ENCODE data around the gene SPPL2B. TPM values are rescaled to one million over a fixed set of nuclear protein-coding genes. Genes with fewer than 3 reads are reported as not detected.

Gene SPPL2B
- total RNA-seq, 6 experiments from 2014 or later: 11.8 to 39.8 (median 26.5) TPM

DNA sequence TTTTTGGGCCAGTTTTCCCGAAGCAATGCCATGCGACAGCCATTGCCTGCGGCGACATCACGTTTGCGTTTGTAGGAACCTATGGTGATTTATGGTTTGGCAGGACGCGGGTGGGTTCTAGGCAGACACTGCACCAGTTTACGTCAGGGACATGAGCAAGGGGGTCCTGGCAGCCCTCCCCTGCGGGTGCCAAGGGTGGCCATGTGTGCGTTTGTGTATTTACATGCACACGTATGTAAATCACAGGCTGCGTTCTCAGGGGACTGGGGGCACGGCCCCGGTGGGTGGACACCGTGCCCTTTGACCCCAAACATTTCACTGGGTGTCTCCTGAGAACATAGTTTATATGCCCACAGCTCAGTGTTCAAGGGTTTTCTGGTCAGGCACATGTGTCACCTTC is 22.2 kb downstream of the SPPL2B start:
- no peak for DNase-seq
- Histone ChIP-seq H3K27me3 (no peaks in the 10 kb centered on the region), H3K36me3 (peaks cover 0 to 12% (median 0%) of the 10 kb centered on the region in 4 donors), H3K27ac (no peak overlapping the region), H3K4me1 (no peaks in the 10 kb centered on the region), H3K4me3 (no peak overlapping the region), H3K9me3 (no peaks in the 10 kb centered on the region)
- 92% methylated on average over 6 of the region's 16 CpGs for whole genome bisulfite sequencing (ENCODE audit: insufficient coverage, low coverage, low lambda C conversion rate, missing lambda C conversion rate)
- ATAC-seq: no peak
- intact Hi-C loops (cut with DNase I): no loop called here
- TF ChIP-seq CTCF (IDR thresholded peaks at IDR 0.05) (no peak), POLR2A (IDR thresholded peaks at IDR 0.05) (no peak)

DNA sequence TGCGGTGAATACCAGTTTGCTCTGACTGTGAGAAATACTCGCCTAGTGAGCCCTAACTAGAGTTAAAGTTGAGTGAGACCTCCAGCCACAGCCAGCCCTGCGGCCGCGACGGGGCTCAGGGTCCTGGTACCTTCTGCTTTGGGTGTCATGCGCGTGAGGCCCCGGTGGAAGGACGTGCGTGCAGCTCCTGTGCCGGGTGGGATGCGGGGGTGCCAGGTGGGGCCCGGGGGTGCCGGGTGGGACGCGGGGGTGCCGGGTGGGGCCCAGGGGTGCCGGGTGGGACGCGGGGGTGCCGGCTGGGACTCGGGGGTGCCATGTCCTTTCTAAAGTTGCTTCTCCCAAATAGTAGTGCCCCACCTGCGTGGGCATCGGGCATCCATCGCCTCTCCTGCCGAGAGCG is 23.1 kb downstream of the SPPL2B start:
- intact Hi-C loops (cut with DNase I): no loop called here
- H3K36me3 ChIP-seq: peaks cover 0 to 9% (median 0%) of the 10 kb centered on the region in 4 donors
- no CpG with 5 or more reads among the region's 28 CpGs for WGBS (ENCODE audit: insufficient coverage, low coverage, low lambda C conversion rate, missing lambda C conversion rate)
- DNase-seq: peak in 1 of 3 donors; percentile 37
- no peaks in the 10 kb centered on the region for H3K9me3 ChIP-seq
- H3K4me1 ChIP-seq: no peaks in the 10 kb centered on the region
- TF ChIP-seq CTCF (IDR thresholded peaks at IDR 0.05): no peak
- TF ChIP-seq POLR2A (IDR thresholded peaks at IDR 0.05): no peak
- H3K27me3 ChIP-seq: no peaks in the 10 kb centered on the region
- ATAC-seq: no peak
- H3K27ac ChIP-seq: no peak overlapping the region
- no peak overlapping the region for H3K4me3 ChIP-seq

GRCh38 chr19:2352121-2352520 is 23.6 kb downstream of the SPPL2B start:
- no CpG with 5 or more reads among the region's 24 CpGs for WGBS (ENCODE audit: insufficient coverage, low coverage, low lambda C conversion rate, missing lambda C conversion rate)
- ATAC-seq (peak in 1 of 4 donors; percentile 11), DNase-seq (no peak)

GRCh38 chr19:2353159-2353886 is 24.8 kb downstream of the SPPL2B start:
- no peaks in the 10 kb centered on the region for H3K9me3 ChIP-seq
- H3K4me3 ChIP-seq: no peak overlapping the region
- intact Hi-C loops (cut with DNase I): no loop called here
- WGBS (ENCODE audit: insufficient coverage, low coverage, low lambda C conversion rate, missing lambda C conversion rate): 40% methylated on average over 2 of the region's 45 CpGs
- no peaks in the 10 kb centered on the region for H3K27me3 ChIP-seq
- peaks cover 0 to 7% (median 0%) of the 10 kb centered on the region in 4 donors for H3K36me3 ChIP-seq
- no peak overlapping the region for H3K27ac ChIP-seq
- no peaks in the 10 kb centered on the region for H3K4me1 ChIP-seq
- TF ChIP-seq CTCF (IDR thresholded peaks at IDR 0.05): no peak
- no peak for TF ChIP-seq POLR2A (IDR thresholded peaks at IDR 0.05)
- ATAC-seq (no peak), DNase-seq (no peak)

More at GRCh38 chr19:2352121-2352520, 23.6 kb downstream of the SPPL2B start:
- no peaks in the 10 kb centered on the region for H3K4me1 ChIP-seq
- intact Hi-C loops (cut with DNase I): no loop called here
- no peak overlapping the region for H3K27ac ChIP-seq
- peaks cover 0 to 7% (median 0%) of the 10 kb centered on the region in 4 donors for H3K36me3 ChIP-seq
- H3K9me3 ChIP-seq: no peaks in the 10 kb centered on the region
- no peak overlapping the region for H3K4me3 ChIP-seq
- H3K27me3 ChIP-seq: no peaks in the 10 kb centered on the region
- no peak for TF ChIP-seq CTCF (IDR thresholded peaks at IDR 0.05)
- no peak for TF ChIP-seq POLR2A (IDR thresholded peaks at IDR 0.05)

All from right lobe of liver (tissue), 6 donors.